GM12801 (cell line): ENCODE data around the gene ANKRD13D.

Experiments used
- TF ChIP-seq, protein P1 (sequence below): IDR thresholded peaks from one replicate; pipeline ENCODE4 v1.5.1; 2011; ENCODE audit warnings: control low read depth; ENCODE audit not compliant: insufficient read length; ENCODE audit errors: extremely low read depth

Gene ANKRD13D

DNA sequence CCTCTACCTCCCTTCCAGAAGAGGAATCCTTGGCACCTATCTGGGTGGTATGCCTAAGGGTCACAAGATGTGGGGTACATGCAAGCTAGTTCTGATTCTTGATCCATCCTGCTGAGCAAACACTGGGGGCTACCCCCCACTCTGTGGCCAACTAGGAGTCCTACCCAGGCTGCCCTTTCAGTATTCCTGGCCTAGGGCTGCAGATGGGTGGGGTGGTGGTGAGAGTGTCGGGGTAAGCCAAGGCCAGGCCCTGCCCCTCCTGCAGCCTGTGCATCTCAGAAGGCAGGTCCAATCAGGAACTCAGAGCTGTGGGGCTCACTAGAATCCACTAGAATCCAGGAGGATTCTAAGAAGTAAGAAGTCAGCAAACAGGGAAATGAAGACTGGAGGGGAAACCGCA is 25.1 kb downstream of the ANKRD13D start:
- TF ChIP-seq, protein P1, sequence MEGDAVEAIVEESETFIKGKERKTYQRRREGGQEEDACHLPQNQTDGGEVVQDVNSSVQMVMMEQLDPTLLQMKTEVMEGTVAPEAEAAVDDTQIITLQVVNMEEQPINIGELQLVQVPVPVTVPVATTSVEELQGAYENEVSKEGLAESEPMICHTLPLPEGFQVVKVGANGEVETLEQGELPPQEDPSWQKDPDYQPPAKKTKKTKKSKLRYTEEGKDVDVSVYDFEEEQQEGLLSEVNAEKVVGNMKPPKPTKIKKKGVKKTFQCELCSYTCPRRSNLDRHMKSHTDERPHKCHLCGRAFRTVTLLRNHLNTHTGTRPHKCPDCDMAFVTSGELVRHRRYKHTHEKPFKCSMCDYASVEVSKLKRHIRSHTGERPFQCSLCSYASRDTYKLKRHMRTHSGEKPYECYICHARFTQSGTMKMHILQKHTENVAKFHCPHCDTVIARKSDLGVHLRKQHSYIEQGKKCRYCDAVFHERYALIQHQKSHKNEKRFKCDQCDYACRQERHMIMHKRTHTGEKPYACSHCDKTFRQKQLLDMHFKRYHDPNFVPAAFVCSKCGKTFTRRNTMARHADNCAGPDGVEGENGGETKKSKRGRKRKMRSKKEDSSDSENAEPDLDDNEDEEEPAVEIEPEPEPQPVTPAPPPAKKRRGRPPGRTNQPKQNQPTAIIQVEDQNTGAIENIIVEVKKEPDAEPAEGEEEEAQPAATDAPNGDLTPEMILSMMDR, result no peak

DNA sequence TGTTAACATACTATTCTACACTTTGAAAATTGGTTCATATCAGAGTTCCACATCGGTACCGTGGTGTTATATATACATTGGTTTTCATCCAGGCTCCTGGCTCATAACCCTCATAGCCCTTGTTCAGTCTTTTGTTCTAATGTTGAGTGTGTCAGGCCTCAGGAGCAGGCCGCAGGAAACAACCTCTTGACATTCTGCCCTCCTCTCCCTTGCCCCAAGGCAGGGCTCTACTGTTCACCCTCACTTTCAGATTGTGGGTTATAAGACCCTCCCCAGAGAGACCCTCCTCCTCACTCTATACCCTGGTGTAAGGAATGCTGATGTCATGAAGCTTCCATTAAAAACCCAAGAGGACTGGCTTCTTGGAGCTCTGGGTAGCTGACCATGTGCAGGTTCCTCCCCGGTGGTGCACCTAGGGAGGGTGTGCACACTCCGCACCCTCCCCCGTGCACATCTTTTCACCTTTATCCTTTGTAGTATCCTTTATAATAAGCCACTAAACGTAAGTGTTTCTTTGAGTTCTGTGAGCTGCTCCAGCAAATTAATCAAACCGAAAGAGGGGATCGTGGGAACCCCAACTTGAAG is 26.3 kb downstream of the ANKRD13D start:
- TF ChIP-seq, protein P1, result no peak

DNA sequence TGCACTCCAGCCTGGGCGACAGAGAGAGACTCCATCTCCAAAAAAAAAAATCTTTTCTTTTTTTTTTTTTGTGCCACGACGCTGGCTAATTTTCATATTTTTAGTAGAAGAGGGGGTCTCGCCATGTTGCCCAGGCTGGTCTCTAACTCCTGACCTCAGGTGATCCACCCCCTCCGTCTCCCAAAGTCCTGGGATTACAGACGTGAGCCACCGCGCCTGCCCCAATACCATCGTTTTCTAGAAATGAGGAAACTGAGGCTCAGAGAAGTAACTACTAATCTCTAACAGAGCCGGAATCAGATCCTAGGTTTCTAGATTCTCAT is 27.7 kb downstream of the ANKRD13D start:
- TF ChIP-seq, protein P1, result no peak

DNA sequence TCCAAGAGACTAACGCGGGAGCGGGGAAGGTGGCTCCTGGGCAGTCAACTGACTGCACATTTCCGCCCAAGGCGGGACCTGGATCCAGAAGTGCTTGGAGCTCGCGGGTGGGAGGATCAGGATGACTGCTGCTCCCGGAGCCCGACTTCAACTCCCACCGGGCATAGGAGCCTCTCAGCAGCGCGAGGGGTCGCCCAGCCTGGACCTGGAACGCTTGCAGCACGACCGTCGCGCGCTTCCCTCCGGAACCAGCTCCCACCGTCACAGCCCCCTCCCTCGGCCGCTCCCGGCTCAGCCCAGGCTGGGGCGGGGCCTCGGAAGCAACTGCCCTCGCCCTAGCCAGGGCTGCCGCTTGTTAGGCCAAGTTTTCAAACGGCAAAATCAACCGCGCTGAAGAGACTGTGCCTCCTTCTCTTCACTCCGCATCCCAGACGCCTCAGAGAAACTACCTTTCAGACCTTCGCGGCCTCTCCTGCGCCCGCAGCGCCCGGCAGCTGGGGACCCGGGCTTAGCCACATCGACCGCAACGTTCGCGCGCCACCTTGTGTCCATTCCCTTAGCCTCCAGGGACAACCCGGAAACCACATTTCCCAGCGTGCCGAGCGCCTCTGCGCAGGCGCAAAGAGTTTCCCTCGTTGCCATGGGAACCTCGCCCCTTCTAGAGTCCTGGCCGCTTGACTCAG is 28.2 kb downstream of the ANKRD13D start:
- TF ChIP-seq, protein P1, result no peak

DNA sequence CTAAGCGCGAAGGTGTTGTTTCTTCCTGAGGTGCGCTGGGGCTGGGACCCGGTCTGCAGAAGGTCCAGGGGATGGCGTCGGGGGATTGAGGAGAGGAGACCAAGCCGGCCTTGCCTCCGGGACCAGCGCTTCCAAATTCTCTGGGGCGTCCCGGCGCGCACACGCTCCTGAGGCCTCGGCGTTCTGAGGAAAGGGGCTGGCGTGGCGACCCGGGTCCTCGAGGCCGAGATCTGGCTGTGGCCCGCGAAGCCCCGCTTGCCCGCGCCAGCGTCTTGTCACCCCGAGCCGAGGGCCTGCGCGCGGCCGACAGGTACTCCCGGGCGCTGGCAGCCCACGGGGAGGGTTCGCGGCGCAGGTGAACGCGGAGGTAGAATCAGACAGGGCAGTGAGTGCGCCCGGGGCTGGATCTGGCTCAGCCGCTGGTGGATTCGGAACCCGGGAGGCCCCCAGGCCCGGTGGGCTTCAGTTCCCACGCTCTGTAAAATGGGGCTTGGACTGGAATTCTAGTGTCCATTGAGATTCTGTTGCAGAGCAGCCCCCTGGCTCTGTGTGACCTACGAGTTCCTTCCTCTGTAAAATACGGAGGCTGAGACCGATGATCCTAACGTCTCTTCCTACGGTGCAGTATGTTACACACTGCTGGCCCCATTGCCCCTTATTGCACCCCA is 28.9 kb downstream of the ANKRD13D start:
- TF ChIP-seq, protein P1, result no peak

DNA sequence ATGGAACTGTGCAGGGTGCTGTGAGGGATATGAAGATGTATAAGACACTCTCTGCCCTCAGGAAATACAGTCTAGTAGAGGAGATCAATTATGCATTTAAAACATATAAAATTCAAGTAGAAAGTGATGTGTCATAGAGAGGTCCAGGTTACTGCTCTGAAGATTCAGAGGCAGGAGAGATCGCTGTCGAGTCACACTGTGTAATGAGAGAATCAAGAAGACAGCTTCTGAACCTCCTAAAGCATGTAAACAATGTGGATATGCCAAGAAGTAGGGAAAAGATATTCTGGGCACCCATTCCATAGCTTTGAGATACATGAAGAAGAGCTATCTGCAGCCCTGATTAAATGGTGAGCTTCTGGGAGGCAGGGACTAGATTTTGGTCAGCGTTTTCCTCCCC is 30.9 kb downstream of the ANKRD13D start:
- TF ChIP-seq, protein P1, result no peak

DNA sequence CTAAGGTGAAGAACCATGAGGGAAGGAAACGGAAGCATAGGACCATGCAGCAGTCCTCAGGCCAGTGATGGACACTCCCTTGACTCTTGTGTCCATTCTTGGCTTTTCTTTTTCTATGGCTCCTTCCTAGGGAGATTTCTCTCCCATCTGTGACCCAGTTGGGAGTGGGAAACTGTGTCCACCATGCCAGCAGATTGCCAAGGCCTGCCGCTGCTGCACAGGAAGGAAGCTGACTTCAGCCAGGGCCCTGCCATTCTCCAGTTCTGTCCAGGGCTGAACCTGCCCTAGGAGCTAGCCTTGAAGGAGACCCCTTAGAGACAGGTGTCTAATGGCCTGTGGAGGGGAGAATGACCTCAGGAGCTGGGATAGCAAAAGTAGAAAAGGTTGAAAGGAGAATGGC is 31.6 kb downstream of the ANKRD13D start:
- TF ChIP-seq, protein P1, result no peak
